Muscle of back (tissue), 11 donors: ENCODE measurements around the gene PFKP. TPM values are rescaled to one million over a fixed set of nuclear protein-coding genes. Genes with fewer than 3 reads are reported as not detected.
"Not testable (repeated sequence)": the region's sequence is repeated elsewhere in the genome, so short reads cannot be mapped to it uniquely, and the experiment has no call there.

Experiments
- DNase-seq, 3 donors: peaks; one replicate each; pipeline versions ENCODE4 v3.0.0 to v3.0.0-alpha.2; 2013
- polyA plus RNA-seq, 10 donors: library from polyadenylated mRNA; unstranded; fragments of 120-200 nt; gene quantifications; one replicate each; pipeline ENCODE4 v1.2.1, GENCODE V29; 2013; ENCODE audit not compliant: insufficient read length in 10 of 10

The PFKP gene
- polyA plus RNA-seq, 10 donors, result 14.5 to 27.3 (median 18.8) TPM

DNA sequence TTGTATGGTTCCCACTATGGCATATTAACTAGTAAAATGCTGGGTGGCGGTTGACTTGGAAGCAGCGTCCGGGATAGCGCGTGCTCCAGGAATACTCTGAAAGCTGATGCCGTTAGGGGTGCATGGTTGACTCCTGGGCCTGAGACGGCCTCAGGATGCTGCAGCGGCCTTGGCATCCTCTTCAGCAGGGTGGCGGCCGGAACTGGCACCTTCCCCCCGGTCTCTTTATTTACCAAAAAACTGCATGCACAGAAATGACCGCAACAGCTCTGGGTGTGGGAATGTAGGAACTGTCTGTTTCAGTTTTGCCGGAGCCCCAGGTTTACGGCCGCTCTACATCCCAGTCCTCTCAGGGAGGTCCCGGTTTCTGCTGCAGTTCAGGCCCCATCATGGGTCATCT, 28.8 kb downstream of the PFKP start:
- no peak for DNase-seq

DNA sequence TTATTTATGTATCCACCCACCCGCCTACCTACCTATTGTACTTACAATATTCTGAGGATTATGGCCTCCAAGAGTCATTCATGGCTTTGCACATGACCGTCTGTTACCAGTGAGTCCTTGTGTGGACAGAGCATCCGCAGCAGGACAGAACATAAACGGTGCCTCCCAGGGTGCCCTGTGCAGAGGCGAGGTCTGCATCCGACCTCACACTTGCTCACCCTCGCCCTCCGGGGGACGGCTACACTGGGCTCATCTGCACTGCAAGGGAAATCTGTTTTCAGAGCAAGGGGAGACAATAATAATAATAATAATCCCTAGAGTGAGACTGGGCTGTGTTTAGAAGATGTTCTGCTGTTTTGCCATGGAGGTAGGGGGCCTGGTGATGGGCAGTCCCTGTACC, 29.8 kb downstream of the PFKP start:
- no peak for DNase-seq

DNA sequence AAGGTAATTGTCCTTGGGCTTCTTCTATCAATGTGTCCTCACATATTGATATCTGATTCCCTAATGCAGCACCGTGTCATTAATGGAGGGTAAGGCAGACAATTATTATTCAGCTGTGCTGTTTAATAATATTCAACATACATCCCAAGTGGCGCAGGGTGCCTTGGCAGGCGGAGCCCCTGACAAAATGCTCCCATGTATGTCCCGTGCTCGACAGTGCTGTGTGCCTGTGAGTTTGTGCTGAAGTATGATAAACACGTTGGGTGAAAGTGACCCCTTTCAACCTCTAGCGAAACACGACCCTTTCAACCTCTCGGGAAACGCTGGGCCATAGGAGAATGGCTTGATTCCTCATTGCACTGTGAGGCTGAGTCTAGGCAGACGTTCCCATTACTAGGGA, 31.3 kb downstream of the PFKP start:
- no peak for DNase-seq

DNA sequence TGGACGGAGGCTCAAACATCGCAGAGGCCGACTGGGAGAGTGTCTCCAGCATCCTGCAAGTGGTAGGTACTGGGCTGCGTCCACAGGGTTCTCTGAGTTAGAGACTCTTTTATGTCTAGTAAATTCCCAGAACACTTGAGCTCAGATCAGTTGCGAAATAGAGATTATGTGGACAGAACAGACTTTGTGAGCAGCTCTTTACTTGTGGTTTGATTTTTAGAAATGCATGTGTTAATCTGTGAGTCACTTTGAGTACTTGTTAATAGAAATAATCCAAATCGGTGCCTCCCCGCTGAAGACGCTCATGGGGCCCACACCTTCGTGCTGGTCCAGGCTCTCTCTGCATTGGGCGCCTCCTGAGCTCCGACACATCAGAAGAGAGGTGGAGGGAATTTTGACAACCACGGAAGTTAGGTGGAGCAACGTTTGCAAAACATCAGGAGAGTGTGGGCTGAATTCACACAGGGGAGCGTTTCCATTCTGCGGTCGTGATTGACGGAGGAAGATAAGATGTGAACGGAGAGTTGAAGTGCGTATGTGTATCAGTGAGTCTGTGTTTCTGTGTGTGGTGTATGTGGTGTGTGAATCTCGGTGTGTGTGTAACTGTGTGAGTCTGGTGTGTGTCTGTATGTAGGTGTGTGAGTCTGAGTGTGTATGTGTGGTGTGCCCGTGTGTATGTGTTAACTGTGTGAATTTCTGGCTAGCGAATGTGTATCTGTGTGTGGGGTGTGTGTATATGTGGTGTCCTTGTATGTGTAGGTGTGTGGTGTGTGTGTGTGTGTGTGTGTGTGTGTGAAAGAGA, 32.1 kb downstream of the PFKP start:
- no peak for DNase-seq

DNA sequence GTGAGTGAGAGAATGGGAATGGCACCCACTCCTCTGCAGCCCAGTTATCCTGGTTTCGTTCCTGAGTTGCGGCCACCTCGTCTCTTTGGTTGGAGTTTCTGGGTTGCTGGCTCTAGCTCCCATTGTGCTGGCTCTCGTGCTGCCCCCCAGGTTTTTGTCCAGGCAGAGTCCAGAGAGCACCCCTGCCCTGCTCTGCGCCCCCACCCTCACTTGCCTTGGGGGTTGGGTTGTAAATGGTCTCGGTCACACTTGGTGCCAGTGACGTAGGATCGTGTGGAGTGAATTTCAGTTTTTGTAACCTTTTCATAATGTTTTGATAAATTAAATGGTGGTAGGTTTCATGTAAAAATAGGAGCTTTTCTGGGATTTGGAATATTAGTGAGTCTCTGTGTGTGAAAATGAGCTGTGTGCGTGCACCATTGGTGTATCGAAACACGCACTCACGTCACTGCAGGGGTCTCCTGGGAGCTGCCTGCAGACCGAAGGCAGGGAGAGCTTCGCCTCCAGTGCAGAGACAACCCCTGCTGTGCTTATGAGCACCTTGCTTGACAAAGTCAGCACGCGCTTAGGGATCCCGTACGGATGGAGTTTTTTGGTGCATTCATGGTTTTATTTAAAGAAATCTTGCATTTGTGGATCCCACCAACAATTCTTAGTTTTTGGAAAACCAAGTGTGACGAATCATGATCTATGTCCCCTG, 32.9 kb downstream of the PFKP start:
- DNase-seq, result no peak

DNA sequence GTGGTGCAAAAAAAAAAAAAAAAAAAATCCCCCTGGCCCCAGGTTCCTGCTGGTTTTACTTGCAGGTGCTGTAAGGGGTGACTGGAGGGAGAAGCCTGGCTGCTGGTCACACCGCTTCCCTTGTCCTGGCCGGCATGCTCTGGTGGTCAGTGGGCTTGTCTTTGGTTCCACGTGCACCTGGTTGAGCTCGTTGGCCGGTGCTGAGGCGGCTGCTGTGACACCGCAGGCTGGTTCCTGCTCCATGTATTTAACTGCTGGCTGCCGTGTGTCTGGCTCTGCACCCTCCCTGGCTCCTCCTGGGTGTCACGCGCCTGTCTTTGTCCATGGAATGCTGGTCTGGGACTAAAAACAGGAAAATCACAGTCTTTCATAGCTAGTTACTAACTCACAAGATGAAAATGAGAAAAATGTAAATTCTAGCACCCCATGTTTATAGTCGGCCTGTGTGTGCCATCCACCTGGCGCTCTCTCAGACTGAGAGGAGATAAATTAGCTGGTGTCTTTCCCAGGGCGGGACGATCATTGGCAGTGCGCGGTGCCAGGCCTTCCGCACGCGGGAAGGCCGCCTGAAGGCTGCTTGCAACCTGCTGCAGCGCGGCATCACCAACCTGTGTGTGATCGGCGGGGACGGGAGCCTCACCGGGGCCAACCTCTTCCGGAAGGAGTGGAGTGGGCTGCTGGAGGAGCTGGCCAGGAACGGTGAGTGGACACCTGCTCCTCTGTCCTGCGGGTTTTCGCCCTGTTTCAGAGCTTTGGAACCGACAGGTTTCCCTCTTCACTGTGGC, 33.7 kb downstream of the PFKP start:
- DNase-seq, result no peak

DNA sequence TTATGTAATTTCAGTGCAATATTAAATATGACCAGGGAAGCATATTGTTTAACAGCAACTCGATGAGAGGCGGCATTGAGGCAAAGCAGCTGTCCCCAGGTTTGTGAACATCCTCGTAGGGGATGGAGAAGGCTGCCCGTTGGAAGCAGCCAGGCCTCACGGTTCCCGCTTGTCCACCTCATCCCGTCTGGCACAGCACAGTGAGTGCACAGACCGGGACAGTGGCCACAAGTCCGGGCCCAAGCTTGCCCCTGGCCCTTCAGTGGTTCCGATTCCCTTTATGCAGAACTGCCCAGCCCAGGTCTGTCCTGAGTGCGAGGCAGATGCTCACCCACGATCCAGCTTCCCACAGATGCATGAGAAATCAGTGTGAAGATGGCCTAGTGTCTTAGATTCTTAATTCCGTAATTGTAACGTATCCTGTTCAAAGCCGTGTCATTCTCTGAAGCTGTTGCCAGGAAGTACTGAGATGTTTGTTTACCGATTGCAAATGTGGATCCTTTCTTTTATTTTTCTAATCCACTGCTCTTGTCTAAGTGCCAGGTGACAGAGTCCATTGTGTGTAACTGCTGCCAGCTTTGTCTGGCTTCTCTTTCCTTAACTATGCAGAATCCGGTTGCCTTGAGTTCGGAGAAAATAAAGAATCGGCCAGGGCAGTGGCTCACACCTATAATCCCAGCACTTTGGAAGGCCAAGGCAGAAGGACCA, 35.5 kb downstream of the PFKP start:
- peak in 2 of 3 donors; percentile 46 to 61 for DNase-seq

DNA sequence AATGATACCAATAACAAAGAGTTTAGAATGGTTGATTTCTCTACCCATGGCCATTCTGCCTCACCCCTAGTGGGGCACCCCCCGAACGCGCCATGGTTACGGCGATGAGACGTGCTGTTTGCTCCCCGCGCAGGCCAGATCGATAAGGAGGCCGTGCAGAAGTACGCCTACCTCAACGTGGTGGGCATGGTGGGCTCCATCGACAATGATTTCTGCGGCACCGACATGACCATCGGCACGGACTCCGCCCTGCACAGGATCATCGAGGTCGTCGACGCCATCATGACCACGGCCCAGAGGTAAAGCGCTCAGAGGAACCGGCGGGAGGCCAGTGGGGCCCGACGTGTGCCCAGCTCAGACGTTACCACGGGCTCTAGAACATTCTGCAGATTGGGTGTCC, 36.3 kb downstream of the PFKP start:
- no peak for DNase-seq

DNA sequence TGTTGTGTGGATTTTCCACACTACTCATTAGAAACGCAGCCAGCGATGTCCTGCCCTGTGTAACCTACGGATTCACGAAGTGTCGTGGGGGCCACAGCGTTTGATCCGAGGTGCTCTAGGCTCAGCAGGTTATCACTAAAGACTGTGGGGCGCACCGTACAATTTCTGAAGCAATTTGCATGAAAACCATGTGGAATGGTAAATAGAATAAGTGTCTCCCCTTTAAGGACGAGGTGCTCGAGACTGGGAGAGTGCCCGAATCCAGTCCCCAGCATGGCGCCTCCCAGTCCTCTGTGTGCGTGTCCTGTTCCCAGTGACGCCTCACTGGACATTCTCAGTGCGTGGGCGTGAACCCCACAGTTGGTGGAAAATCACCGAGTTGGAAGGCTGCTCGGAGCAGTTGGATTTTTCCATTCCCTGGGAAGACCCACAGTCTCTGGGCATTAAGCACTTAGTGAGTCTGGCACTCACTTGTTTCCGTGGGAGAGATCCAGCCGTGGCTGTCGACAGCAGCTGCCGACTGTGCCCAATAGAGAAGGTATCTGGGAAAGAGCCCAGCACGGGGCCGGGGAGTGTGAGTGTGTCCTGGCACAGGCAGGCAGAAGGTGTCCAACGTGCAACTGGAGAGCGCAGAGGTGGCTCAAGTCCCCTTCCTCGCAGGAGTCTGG, 37.0 kb downstream of the PFKP start:
- DNase-seq, result peak in 2 of 3 donors; percentile 40 to 51

DNA sequence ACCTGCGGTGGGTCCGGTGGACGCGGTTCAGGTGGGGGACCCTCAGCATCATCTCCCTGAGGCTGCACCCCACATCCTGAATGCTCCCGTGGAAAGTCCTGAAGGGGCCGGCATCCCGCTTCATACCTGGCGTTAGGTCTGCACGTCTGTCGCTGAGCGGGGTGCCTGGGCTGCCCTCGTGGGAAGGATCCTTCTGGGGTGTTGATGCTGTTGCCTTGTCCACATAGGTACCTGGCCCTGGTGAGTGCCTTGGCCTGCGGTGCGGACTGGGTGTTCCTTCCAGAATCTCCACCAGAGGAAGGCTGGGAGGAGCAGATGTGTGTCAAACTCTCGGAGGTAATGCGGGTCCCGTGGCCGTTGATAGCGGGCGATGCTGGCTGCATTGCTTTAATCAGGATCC, 37.8 kb downstream of the PFKP start:
- DNase-seq, result no peak

DNA sequence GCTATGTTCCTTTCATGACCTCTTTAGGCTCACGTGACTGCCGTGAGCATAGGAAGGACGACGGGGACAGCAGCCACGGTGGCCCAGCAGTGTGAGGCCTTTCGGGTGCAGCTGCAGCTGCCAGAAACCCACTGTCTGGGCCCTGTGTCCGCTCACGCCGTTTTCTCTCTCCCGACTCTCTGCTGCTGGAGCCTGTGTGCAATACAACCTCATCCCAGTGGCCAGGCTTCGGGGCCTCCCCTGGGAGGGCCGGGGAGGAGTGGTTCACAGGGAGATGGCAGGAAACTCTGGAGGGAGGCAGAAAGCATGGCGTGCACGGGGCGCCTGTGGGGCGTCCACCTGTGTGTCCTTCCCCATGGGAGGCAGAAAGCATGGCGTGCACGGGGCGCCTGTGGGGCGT, 38.6 kb downstream of the PFKP start:
- DNase-seq, result no peak

DNA sequence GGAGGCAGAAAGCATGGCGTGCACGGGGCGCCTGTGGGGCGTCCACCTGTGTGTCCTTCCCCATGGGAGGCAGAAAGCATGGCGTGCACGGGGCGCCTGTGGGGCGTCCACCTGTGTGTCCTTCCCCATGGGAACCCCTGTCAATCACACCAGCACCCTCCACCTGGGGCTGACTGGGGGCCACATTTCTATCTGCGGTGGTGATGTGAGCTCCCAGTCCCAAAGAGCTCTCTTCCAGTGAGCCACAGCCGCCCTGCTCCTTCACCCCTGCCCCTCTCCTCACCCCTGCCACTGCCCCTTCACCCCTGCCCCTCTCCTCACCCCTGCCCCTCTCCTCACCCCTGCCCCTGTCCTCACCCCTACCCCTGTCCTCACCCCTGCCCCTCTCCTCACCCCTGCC, 39.0 kb downstream of the PFKP start:
- DNase-seq, result not testable (repeated sequence)

DNA sequence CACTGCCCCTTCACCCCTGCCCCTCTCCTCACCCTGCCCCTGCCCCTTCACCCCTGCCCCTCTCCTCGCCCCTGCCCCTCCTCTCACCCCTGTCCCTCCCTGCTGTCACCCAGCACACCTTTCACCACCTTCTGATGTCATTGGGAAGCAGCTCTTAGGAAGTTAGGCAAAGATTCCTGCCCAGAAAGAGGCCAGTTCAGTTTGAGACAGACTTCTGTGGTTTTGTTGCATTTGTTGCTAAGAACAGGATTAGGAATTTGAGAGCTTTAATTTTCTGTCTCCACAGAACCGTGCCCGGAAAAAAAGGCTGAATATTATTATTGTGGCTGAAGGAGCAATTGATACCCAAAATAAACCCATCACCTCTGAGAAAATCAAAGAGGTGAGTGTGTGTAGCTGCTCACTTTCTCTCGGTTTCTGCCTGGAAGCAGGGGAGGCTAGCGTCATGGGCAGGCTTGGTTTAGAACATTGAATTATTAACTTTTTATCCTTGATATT, 39.6 kb downstream of the PFKP start:
- no peak for DNase-seq

DNA sequence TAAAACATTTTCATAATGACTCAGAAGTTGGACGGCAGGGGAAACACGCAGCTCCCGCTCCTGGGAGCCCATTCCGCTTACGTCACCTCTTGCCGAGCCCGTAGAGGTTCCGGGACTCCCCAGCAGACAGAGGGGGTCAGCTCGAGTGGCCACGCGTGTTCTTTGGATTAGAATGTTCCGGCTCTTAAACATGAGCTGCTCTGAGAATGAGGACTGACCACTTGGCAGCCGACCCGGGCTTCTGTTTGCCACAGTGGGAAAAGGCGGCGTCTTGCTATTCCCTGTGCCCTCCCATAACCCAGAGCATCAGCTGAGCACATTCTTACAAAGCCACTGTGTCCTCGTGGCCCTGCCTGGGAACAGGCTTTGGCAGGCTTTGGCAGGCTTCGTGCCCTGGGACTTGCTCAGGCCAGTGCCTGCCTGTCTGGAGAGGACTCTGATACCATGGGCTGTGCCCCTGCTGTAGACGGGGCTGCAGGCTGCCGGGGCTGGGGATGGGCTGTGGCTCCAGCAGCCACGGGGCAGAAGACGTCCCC, 40.1 kb downstream of the PFKP start:
- DNase-seq, result peak; percentile 58 to 78 (median 65)

DNA sequence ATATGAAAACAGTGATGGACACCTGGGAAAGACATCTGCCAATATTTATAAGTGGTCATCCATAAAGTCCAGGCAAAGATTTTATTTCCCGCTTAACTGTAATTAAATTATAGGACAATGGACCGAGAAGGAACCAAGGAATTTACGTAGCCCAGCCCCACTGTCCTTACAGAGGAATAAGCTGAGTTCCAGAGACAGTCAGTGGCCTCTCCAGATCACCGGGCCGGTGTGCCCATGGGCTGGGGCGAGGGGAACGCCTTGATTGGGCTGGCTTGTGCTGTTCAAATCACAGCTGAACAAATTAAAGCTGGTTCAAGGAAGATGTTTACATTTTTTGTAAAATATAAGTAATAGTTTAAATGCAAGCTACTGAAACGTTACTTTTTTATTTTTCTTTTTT, 40.7 kb downstream of the PFKP start:
- DNase-seq, result no peak

DNA sequence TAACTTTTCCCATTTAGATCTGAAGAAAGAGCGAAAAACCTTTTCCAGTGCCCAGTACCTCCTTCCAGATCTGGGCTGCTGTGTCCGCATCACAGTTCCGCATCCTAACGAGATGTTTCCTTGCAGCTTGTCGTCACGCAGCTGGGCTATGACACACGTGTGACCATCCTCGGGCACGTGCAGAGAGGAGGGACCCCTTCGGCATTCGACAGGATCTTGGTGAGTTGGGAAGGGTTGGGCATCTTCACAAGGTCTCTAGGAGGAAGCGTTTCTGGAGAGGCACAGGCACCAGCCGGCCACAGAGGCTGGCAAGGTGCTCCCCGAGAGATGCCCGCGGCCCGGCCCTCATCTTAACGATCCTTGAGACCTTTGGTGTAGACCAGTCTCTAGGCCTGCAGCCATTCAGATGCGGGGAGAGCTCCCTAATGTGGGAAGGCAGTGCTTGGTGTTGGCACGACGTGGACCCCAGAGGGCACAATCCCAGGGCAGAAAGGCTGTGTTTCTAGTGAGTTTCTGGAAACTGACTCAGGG, 41.3 kb downstream of the PFKP start:
- no peak for DNase-seq

DNA sequence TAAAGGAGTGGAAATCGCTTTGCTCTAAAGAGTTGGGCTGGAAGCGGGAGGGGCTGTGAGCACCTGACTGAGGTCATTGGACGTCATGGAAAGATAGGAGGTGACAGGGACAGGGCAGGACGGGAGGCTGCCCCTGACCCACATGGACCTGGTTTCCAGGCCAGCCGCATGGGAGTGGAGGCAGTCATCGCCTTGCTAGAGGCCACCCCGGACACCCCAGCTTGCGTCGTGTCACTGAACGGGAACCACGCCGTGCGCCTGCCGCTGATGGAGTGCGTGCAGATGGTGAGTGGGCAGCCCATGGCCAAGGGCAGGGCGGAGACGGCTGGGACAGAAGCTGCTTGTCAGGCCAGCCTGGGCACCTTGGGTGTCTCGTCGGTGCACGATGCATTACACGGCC, 41.8 kb downstream of the PFKP start:
- DNase-seq, result no peak

DNA sequence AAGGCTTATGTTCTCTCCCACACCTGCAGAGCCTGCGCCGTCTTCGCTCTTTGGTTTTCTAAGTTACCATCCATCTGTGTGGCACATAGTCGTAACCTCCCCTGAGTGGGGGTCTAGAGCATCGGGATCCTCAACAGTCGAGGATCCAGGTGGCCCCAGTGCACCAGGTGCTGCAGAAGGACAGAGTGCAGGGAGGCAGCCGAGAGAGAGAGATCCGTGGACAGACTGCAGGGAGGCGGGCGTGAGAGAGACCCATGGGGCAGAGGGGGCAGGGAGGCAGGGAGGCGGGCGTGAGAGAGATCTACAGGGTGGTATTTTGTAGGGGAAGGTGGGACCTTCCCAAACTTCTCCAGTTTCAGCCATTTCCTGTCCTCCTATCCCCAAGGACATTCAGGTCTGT, 42.3 kb downstream of the PFKP start:
- DNase-seq, result no peak

DNA sequence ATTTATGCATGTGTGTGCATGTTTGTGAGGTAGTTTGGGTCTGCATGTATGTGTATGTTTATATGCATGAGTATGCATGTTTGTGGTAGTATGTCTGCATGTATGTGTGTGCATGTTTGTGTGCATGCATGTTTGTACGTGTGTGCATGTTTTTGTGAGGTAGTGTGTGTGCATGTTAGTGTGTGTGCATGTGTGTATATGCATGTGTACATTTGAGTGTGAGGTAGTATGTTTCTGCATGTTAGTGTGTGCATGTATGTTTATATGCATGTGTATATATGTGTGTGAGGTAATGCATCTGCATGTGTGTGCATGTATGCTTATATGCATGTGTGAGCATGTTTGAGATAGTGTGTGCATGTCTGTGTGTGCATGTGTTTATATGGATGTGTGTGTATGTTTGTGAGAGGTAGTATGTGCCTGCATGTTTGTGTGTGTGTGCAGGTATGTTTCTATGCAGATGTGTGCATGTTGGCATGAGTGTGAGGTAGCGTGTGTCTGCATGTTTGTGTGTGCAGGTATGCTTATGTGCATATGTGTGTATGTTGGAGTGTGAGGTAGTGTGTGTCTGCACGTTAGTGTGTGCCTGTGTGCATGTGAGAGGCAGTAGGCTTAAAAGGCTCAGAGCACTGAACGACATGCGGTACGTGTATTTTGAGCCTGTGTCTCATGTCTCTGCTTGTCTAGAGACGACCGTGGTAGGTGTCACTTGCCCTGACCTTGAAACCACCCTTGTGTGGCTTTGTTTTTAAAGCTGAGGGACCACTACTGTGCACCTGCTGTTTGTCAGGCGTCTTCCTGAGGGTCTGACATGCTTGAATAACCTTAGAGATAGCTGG, 43.7 kb downstream of the PFKP start:
- DNase-seq, result no peak
